Peyer's patch (tissue), 4 donors: ENCODE results near the gene LEMD1. TPM values are rescaled to one million over a fixed set of nuclear protein-coding genes. Genes with fewer than 3 reads are reported as not detected.
"Not testable (repeated sequence)": the region's sequence is repeated elsewhere in the genome, so short reads cannot be mapped to it uniquely, and the experiment has no call there.

ENCODE experiments used
- DNase-seq, 3 donors: peaks; one replicate each; pipeline ENCODE4 v3.0.0-alpha.2; 2017 to 2019
- H3K27ac ChIP-seq, 4 donors: fragments of 200-600 bp; sonication (generic); one replicate each; pipeline ENCODE4 v1.5.1; 2016 to 2019
- H3K27me3 ChIP-seq, 2 donors: fragments of 200-600 bp; sonication (generic); one replicate each; pipeline ENCODE4 v1.5.1; 2019
- H3K36me3 ChIP-seq, 3 donors: fragments of 200-600 bp; sonication (generic); one replicate each; pipeline ENCODE4 v1.5.1; 2016 to 2019
- H3K4me1 ChIP-seq, 4 donors: fragments of 200-600 bp; sonication (generic); one replicate each; pipeline ENCODE4 v1.5.1; 2016 to 2019
- H3K4me3 ChIP-seq, 4 donors: fragments of 200-600 bp; sonication (generic); 1 replicate in 3 of 4; 2 replicates in 1 of 4; pipeline ENCODE4 v1.5.1; 2016 to 2019; ENCODE audit warnings: mild to moderate bottlenecking in 1 of 4
- H3K9me3 ChIP-seq, 4 donors: fragments of 200-600 bp; sonication (generic); one replicate each; pipeline ENCODE4 v1.5.1; 2016 to 2019; ENCODE audit warnings: mild to moderate bottlenecking in 1 of 4
- POLR2A ChIP-seq, 2 donors: fragments of 450-650 bp; IDR thresholded peaks; one replicate each; pipeline ENCODE4 v1.5.1; 2017; ENCODE audit warnings: antibody characterized with exemption in 2 of 2, mild to moderate bottlenecking in 2 of 2, moderate library complexity in 2 of 2
- total RNA-seq, 4 donors: library from RNA; depleted of rRNA; stranded (reverse); fragments of >200 nt; gene quantifications; one replicate each; pipeline ENCODE4 v1.1.0, GENCODE V29; 2016
- TF ChIP-seq, protein P1 (sequence below), 6 experiments: fragments of 450-650 bp in 4 of 6; fragments of 200-600 bp in 2 of 6; sonication (generic) in 1 of 6; IDR thresholded peaks; one replicate each; pipeline ENCODE4 v1.5.1; 2017 to 2019; ENCODE audit warnings: antibody characterized with exemption in 6 of 6, mild to moderate bottlenecking in 3 of 6, moderate library complexity in 1 of 6

LEMD1 gene
- total RNA-seq, 4 donors from 2014 or later: 2.4 to 3.7 TPM; not detected in 2

DNA sequence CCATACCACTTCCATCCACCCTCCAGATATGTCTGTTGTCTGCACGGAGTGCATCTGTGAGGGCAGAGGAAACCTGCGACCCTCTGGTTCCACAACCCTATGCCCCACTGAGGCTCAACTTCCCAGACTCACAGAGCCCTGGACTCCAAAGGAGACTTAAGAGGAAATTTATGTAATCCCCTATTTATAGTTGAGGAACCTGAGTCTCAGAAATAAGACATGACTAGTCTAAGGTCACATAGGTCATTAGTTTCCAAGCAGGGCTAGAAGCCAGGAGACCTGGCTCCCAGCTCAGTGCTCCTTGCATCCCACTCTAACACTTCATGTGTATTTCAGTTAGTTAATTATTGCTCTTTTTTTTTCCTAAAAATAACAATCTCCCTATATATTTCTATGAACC is 15.7 kb upstream of the LEMD1 start:
- DNase-seq: no peak
- Histone ChIP-seq H3K36me3 (no peaks in the 10 kb centered on the region), H3K27me3 (no peaks in the 10 kb centered on the region), H3K4me1 (peaks cover 0 to 46% (median 21%) of the 10 kb centered on the region in 4 donors), H3K4me3 (no peak overlapping the region), H3K27ac (no peak overlapping the region), H3K9me3 (no peaks in the 10 kb centered on the region)
- TF ChIP-seq, protein P1, sequence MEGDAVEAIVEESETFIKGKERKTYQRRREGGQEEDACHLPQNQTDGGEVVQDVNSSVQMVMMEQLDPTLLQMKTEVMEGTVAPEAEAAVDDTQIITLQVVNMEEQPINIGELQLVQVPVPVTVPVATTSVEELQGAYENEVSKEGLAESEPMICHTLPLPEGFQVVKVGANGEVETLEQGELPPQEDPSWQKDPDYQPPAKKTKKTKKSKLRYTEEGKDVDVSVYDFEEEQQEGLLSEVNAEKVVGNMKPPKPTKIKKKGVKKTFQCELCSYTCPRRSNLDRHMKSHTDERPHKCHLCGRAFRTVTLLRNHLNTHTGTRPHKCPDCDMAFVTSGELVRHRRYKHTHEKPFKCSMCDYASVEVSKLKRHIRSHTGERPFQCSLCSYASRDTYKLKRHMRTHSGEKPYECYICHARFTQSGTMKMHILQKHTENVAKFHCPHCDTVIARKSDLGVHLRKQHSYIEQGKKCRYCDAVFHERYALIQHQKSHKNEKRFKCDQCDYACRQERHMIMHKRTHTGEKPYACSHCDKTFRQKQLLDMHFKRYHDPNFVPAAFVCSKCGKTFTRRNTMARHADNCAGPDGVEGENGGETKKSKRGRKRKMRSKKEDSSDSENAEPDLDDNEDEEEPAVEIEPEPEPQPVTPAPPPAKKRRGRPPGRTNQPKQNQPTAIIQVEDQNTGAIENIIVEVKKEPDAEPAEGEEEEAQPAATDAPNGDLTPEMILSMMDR (IDR thresholded peaks at IDR 0.05): no peak
- TF ChIP-seq POLR2A (IDR thresholded peaks at IDR 0.05): no peak

DNA sequence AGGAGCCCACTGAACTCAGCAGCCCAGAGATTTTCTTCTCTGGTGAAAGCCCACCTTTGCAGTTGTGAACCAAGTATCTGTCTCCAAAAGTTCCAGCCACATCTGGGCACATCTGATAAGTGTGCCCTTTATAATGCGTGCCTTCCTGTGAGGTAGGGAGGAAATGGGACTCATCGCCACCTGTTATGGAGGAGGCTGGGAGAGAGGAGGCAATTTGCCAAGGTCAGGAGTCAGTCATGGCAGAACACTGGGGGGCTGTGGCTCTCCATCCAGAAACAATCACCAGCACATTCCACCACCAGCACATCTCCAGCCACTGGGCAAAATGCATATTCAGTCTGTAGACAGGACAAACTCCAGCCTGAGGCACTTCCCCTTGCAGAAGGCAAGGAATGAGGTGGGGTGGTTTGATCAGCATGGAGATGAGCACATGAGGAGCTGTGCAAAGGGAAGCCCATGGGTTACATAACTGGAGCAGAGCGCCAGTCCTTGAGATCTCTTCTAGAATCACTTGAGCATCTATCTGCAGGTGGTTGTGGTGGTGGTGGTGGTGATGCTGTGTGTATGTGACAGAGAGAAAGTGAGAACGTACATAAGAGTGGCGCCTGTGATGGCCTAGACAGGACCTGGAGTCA is 15.0 kb upstream of the LEMD1 start:
- TF ChIP-seq POLR2A (IDR thresholded peaks at IDR 0.05): no peak
- TF ChIP-seq, protein P1 (IDR thresholded peaks at IDR 0.05): no peak
- Histone ChIP-seq H3K36me3 (no peaks in the 10 kb centered on the region), H3K4me3 (no peak overlapping the region), H3K27me3 (no peaks in the 10 kb centered on the region), H3K27ac (no peak overlapping the region), H3K9me3 (no peaks in the 10 kb centered on the region), H3K4me1 (peaks cover 0 to 39% (median 18%) of the 10 kb centered on the region in 4 donors)
- peak in 1 of 3 donors; percentile 22 for DNase-seq

DNA sequence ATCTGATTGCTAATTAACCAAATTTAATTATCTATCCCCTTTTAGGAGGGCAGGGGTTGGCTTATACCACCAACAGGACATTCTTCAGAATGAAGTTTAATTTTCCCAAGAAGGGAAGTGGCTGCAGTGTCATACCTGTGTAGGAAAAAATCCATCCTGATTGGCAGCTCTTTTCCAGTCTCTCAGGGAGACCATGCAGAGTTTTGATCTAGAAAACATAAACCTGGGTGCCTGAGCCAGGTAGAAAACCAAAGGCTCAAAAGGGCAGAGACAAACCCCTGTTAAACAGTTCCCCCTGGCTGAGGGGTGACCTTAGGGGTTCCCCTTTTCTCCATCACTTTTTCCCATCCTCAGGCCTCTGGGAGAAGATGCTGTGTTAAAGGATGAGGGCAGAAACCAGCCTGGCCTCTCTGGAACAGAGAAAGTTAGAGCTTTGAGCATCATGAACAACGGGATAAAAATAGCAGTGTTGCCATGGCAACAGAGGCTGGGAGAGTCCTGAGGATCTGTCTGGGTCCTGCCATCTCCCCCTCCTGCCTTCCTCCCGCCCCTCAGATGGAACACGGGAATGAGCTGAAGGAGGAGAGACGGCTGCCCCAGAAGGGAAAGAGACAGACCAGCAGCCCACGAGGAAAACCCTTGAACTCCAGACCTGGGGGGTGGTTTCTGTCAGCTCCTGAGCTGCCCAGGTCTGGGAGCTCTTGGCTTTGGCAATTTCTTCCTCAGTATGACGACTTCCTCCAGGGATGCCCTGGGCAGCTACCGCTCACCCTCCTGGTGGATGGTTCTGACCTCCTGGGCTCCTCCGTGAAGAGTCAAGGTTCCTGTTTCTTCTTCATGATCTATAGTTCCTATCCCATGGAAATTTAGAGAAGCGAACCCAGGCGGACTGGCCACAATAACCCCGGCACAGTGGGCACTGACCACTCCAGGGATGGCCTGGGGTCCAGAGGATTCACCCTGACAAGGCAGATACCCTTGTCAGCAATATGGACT is 14.0 kb upstream of the LEMD1 start:
- H3K27me3 ChIP-seq: no peaks in the 10 kb centered on the region
- DNase-seq: peak in 1 of 3 donors; percentile 30
- H3K9me3 ChIP-seq: no peaks in the 10 kb centered on the region
- no peak for TF ChIP-seq POLR2A (IDR thresholded peaks at IDR 0.05)
- TF ChIP-seq, protein P1 (IDR thresholded peaks at IDR 0.05): no peak
- peaks cover 0 to 32% (median 9%) of the 10 kb centered on the region in 4 donors for H3K4me1 ChIP-seq
- H3K27ac ChIP-seq: no peak overlapping the region
- H3K36me3 ChIP-seq: no peaks in the 10 kb centered on the region
- no peak overlapping the region for H3K4me3 ChIP-seq

DNA sequence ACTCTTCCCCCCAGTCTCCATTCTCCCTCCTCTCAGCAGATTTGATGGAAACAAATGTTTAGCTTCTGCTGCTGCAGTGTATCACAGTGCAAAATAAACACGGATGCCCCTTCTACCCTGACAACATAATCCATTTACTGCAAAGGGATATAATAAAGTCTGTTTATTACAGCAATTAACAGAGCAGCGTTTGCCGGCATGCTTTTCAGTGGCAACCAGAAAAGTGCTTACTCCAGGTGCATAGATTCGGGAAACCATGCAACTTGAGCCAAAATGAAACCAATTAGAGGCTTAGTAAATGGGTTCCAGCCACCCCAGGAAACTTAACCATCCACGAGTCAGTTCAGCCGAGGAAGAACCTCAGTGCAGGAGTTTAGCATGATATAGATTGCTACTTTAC is 12.9 kb upstream of the LEMD1 start:
- Histone ChIP-seq H3K36me3 (no peaks in the 10 kb centered on the region), H3K4me1 (peaks cover 0 to 27% (median 4%) of the 10 kb centered on the region in 4 donors), H3K4me3 (no peak overlapping the region), H3K27ac (no peak overlapping the region), H3K27me3 (no peaks in the 10 kb centered on the region), H3K9me3 (no peaks in the 10 kb centered on the region)
- TF ChIP-seq, protein P1 (IDR thresholded peaks at IDR 0.05): no peak
- TF ChIP-seq POLR2A (IDR thresholded peaks at IDR 0.05): no peak
- DNase-seq: peak in 1 of 3 donors; percentile 45

DNA sequence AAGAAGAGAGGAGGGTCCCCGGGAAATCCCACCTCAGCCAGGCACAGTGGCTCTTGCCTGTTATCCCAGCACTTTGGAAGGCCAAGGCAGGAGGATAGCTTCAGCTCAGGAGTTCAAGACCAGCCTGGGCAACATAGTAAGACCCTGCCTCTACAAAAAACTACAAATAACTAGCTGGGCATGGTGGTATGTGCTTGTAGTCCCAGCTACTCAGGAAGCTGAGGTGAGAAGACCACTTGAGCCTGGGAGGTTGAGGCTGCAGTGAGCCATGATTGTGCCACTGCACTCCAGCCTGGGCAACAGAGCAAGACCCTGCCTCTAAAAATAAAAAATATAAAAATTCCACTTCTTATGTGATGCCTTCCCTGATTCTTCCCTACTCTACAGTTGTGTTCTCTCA is 10.8 kb upstream of the LEMD1 start:
- DNase-seq: peak in 1 of 3 donors; percentile 17
- H3K4me3 ChIP-seq, H3K9me3 ChIP-seq, H3K27me3 ChIP-seq, H3K27ac ChIP-seq, H3K36me3 ChIP-seq: not testable (repeated sequence)
- H3K4me1 ChIP-seq: peaks cover 0 to 14% (median 4%) of the 10 kb centered on the region in 4 donors

DNA sequence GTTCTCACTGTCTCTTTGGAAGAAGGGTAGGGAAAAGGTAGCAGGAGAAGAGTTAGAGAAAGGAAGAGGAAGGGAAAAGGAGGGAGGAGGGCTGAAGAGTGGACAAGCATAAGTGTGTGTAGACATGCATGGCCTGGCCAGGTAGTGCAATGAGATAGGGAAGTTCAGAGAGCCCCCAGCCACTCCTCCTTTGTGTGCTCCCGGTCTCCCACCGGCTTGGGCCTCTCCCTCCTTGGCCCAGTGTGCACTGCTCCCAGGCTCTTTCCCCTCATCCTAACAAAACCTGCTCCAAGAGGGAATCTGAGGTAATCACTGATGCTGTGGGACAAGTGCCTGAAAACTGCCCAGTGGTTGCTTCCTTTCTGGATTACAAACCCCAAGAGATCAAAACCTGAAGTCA is 10.3 kb upstream of the LEMD1 start:
- Histone ChIP-seq H3K27me3 (no peaks in the 10 kb centered on the region), H3K9me3 (no peaks in the 10 kb centered on the region), H3K4me3 (no peak overlapping the region), H3K4me1 (peaks cover 0 to 14% (median 4%) of the 10 kb centered on the region in 4 donors), H3K27ac (no peak overlapping the region), H3K36me3 (no peaks in the 10 kb centered on the region)
- peak in 1 of 3 donors; percentile 32 for DNase-seq
- TF ChIP-seq, protein P1 (IDR thresholded peaks at IDR 0.05): no peak
- TF ChIP-seq POLR2A (IDR thresholded peaks at IDR 0.05): no peak
